WTC11 (cell line): Measurements from ENCODE around the gene SRSF10. TPM values are rescaled to one million over a fixed set of nuclear protein-coding genes. Genes with fewer than 3 reads are reported as not detected.

Source experiments
- ATAC-seq: fragments of 200-7000 bp; cut with Tn5 transposase; 2 replicates; pipeline ENCODE4 v1.10.0; 2021; ENCODE audit warnings: mild to moderate bottlenecking, moderate library complexity
- CTCF ChIA-PET: fragments of 300-600 bp; sonication (Branson Sonifier 250); formaldehyde crosslinking; loops from one replicate; lab custom pipeline; 2021; ENCODE audit warnings: antibody characterized with exemption; lab: Charles Lee
- POLR2A ChIA-PET: fragments of 350-600 bp; sonication (Branson Sonifier 250); formaldehyde crosslinking; loops from one replicate; lab custom pipeline; 2021; ENCODE audit warnings: antibody characterized with exemption; lab: Charles Lee
- DNase-seq: peaks from one replicate; pipeline ENCODE4 v3.0.0; 2021; ENCODE audit warnings: low spot score
- H3K27ac Mint-ChIP-seq: 2 replicates; pipeline ENCODE4 v1.8.0; 2021; ENCODE audit warnings: mixed read lengths
- H3K27me3 Mint-ChIP-seq: 2 replicates; pipeline ENCODE4 v1.8.0; 2021; ENCODE audit warnings: low read depth, mild to moderate bottlenecking, moderate library complexity, mixed read lengths
- H3K36me3 Mint-ChIP-seq: 2 replicates; pipeline ENCODE4 v1.8.0; 2021; ENCODE audit warnings: mixed read lengths
- H3K4me1 Mint-ChIP-seq: 2 replicates; pipeline ENCODE4 v1.8.0; 2022; ENCODE audit warnings: mixed read lengths
- H3K4me3 Mint-ChIP-seq: 2 replicates; pipeline ENCODE4 v1.8.0; 2021; ENCODE audit warnings: mild to moderate bottlenecking, moderate library complexity, mixed read lengths
- H3K9me3 Mint-ChIP-seq: 2 replicates; pipeline ENCODE4 v1.8.0; 2021; ENCODE audit warnings: mixed read lengths
- ATF6 ChIP-seq: sonication (generic); formaldehyde crosslinking; IDR thresholded peaks from 2 replicates; pipeline ENCODE4 v1.8.1; 2023; ENCODE audit warnings: mild to moderate bottlenecking, missing genetic modification reagents
- CREB1 ChIP-seq: sonication (generic); formaldehyde crosslinking; IDR thresholded peaks from 2 replicates; pipeline ENCODE4 v1.8.0; 2023; ENCODE audit warnings: mild to moderate bottlenecking, missing genetic modification reagents
- ELF4 ChIP-seq: sonication (generic); formaldehyde crosslinking; IDR thresholded peaks from 2 replicates; pipeline ENCODE4 v1.8.1; 2022; ENCODE audit warnings: low read depth, mild to moderate bottlenecking, moderate library complexity, missing genetic modification reagents
- FOXJ3 ChIP-seq: sonication (generic); formaldehyde crosslinking; IDR thresholded peaks from 2 replicates; pipeline ENCODE4 v1.9.0; 2021; ENCODE audit warnings: missing genetic modification reagents, mild to moderate bottlenecking, borderline replicate concordance
- FOXP4 ChIP-seq: sonication (generic); formaldehyde crosslinking; IDR thresholded peaks from 2 replicates; pipeline ENCODE4 v1.8.0; 2022; ENCODE audit warnings: mild to moderate bottlenecking, missing genetic modification reagents
- GRHL2 ChIP-seq: fragments of 250-450 bp; sonication (Bioruptor Pico); IDR thresholded peaks from 2 replicates; pipeline ENCODE4 v1.8.0; 2022; ENCODE audit warnings: mild to moderate bottlenecking, moderate library complexity; ENCODE audit not compliant: insufficient replicate concordance, severe bottlenecking
- GTF2I ChIP-seq: fragments of 250-450 bp; sonication (Bioruptor Pico); conservative IDR thresholded peaks from 2 replicates; pipeline ENCODE4 v1.4.0; 2021; ENCODE audit warnings: mild to moderate bottlenecking
- HMGA2 ChIP-seq: fragments of 250-450 bp; sonication (Bioruptor Pico); IDR thresholded peaks from 2 replicates; pipeline ENCODE4 v1.4.0; 2021; ENCODE audit warnings: mild to moderate bottlenecking, moderate library complexity
- HMGXB4 ChIP-seq: sonication (generic); formaldehyde crosslinking; IDR thresholded peaks from 2 replicates; pipeline ENCODE4 v1.8.1; 2023; ENCODE audit warnings: mild to moderate bottlenecking, moderate library complexity, missing genetic modification reagents
- IRF2 ChIP-seq: sonication (generic); formaldehyde crosslinking; IDR thresholded peaks from 2 replicates; pipeline ENCODE4 v1.8.0; 2022; ENCODE audit warnings: low read depth, missing genetic modification reagents, borderline replicate concordance
- JAZF1 ChIP-seq: fragments of 250-450 bp; sonication (Bioruptor Pico); IDR thresholded peaks from 2 replicates; pipeline ENCODE4 v1.9.0; 2021; ENCODE audit warnings: moderate library complexity, mild to moderate bottlenecking, inconsistent platforms
- JUN ChIP-seq: sonication (generic); formaldehyde crosslinking; IDR thresholded peaks from 2 replicates; pipeline ENCODE4 v1.8.0; 2023; ENCODE audit warnings: mild to moderate bottlenecking, missing genetic modification reagents
- MXD4 ChIP-seq: fragments of 250-450 bp; sonication (Bioruptor Pico); IDR thresholded peaks from 2 replicates; pipeline ENCODE4 v1.8.0; 2021; ENCODE audit warnings: mild to moderate bottlenecking, moderate library complexity, borderline replicate concordance
- TCF7 ChIP-seq: sonication (generic); formaldehyde crosslinking; IDR thresholded peaks from 2 replicates; pipeline ENCODE4 v1.8.0; 2022; ENCODE audit warnings: mild to moderate bottlenecking, low read depth, missing genetic modification reagents, moderate library complexity
- TP53 ChIP-seq: sonication (generic); formaldehyde crosslinking; IDR thresholded peaks from 2 replicates; pipeline ENCODE4 v1.8.1; 2023; ENCODE audit warnings: mild to moderate bottlenecking, missing genetic modification reagents
- ZNF263 ChIP-seq: sonication (generic); formaldehyde crosslinking; IDR thresholded peaks from 2 replicates; pipeline ENCODE4 v1.8.1; 2022; ENCODE audit warnings: low read depth, mild to moderate bottlenecking, moderate library complexity, missing genetic modification reagents
- ZNF281 ChIP-seq: sonication (generic); formaldehyde crosslinking; IDR thresholded peaks from 2 replicates; pipeline ENCODE4 v1.8.0; 2023; ENCODE audit warnings: mild to moderate bottlenecking, missing genetic modification reagents
- ZNF396 ChIP-seq: fragments of 250-450 bp; sonication (Bioruptor Pico); IDR thresholded peaks from 2 replicates; pipeline ENCODE4 v1.8.0; 2021; ENCODE audit warnings: mild to moderate bottlenecking, moderate library complexity, borderline replicate concordance
- total RNA-seq: library from RNA; stranded (reverse); gene quantifications from 3 replicates; pipeline ENCODE4 v1.2.3, GENCODE V29; 2021
- TF ChIP-seq, protein P1 (sequence below): fragments of 250-450 bp; sonication (Bioruptor Pico); conservative IDR thresholded peaks from 2 replicates; pipeline ENCODE4 v1.9.0; 2021; ENCODE audit warnings: mild to moderate bottlenecking
- TF ChIP-seq, protein P2 (sequence below): fragments of 200-600 bp; IDR thresholded peaks from 2 replicates; pipeline ENCODE4 v1.8.0; 2022; ENCODE audit warnings: antibody characterized with exemption
- TF ChIP-seq, protein P3 (sequence below): sonication (generic); formaldehyde crosslinking; conservative IDR thresholded peaks from 2 replicates; pipeline ENCODE4 v1.8.1; 2023; ENCODE audit warnings: mild to moderate bottlenecking, low read depth, missing genetic modification reagents, moderate library complexity

Gene SRSF10
- total RNA-seq, 1 experiment from 2014 or later, result 163 TPM

GRCh38 chr1:23978805-23979204, 1.3 kb downstream of the SRSF10 start:
- H3K9me3 Mint-ChIP-seq, result no peaks in the 10 kb centered on the region
- no peak for DNase-seq
- H3K27me3 Mint-ChIP-seq, result no peaks in the 10 kb centered on the region
- peak overlapping the region; percentile 91 for H3K4me3 Mint-ChIP-seq
- CTCF ChIA-PET, result no interaction called here
- H3K36me3 Mint-ChIP-seq, result peaks cover 40% of the 10 kb centered on the region
- 0 out of 2 replicates have a peak overlapping the region, but pooled peaks have one; percentile 45 for H3K27ac Mint-ChIP-seq
- POLR2A ChIA-PET, result no interaction called here
- TF ChIP-seq IRF2, result no peak
- no peak for TF ChIP-seq TP53 (CRISPR knock-in tag)
- TF ChIP-seq JUN (CRISPR knock-in tag), result no peak
- no peak for TF ChIP-seq HMGXB4 (CRISPR knock-in tag)
- TF ChIP-seq, protein P1, sequence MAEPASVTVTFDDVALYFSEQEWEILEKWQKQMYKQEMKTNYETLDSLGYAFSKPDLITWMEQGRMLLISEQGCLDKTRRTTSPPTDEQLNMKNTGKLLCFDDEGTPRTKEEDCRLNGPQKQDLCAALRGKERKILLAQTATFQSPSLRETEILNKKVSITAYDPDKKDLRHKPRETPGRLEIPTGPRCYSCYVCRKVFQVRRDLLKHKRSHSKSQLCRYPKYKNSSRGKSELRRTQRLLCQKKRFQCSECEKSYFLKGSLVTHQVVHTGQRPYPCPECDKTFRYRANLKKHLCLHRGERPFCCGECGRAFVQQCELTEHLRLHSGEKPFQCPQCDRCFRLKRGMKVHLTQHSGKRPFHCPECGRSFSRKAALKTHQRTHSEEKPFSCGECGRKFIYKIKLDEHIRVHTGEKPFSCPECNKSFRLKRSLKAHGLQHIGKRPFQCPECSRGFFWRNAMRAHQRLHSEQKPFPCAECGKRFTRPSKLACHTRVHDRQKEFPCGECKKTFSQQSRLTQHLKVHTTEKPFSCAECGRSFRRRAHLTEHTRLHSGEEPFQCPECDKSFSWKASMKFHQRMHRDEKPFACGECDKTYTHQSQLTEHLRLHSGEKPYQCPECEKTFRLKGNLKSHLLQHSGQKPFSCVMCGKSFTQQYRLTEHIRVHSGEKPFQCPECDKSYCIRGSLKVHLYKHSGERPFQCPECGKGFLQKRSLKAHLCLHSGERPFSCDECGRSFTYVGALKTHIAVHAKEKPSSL (CRISPR knock-in tag), result no peak
- no peak for TF ChIP-seq CREB1 (CRISPR knock-in tag)
- TF ChIP-seq ZNF263 (CRISPR knock-in tag), result no peak
- TF ChIP-seq, protein P2, sequence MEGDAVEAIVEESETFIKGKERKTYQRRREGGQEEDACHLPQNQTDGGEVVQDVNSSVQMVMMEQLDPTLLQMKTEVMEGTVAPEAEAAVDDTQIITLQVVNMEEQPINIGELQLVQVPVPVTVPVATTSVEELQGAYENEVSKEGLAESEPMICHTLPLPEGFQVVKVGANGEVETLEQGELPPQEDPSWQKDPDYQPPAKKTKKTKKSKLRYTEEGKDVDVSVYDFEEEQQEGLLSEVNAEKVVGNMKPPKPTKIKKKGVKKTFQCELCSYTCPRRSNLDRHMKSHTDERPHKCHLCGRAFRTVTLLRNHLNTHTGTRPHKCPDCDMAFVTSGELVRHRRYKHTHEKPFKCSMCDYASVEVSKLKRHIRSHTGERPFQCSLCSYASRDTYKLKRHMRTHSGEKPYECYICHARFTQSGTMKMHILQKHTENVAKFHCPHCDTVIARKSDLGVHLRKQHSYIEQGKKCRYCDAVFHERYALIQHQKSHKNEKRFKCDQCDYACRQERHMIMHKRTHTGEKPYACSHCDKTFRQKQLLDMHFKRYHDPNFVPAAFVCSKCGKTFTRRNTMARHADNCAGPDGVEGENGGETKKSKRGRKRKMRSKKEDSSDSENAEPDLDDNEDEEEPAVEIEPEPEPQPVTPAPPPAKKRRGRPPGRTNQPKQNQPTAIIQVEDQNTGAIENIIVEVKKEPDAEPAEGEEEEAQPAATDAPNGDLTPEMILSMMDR, result no peak
- TF ChIP-seq GTF2I (CRISPR knock-in tag), result no peak
- TF ChIP-seq TCF7 (CRISPR knock-in tag), result no peak
- no peak for TF ChIP-seq ELF4 (CRISPR knock-in tag)
- TF ChIP-seq ATF6, result no peak
- no peak for TF ChIP-seq ZNF396
- no peak for TF ChIP-seq MXD4 (CRISPR knock-in tag)
- ATAC-seq, result no peak
- H3K4me1 Mint-ChIP-seq, result peaks cover 54% of the 10 kb centered on the region

DNA sequence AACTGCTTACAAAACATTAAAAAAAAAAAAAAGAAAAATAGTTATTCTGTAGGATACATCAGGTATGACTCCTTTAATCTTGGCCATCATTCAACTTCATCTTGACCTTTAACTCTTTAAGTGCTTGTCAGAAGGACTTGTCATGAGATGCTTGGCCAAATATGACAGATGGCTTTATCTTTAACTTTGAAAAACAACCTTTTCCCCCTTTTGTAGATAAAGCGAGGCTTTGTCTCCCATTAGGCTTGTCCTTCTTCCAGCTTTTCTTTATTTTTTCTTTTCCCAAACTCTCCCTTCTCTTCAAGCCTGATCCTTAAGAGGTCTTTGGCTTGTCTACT, 2.3 kb downstream of the SRSF10 start:
- no peak for DNase-seq
- TF ChIP-seq, protein P3, sequence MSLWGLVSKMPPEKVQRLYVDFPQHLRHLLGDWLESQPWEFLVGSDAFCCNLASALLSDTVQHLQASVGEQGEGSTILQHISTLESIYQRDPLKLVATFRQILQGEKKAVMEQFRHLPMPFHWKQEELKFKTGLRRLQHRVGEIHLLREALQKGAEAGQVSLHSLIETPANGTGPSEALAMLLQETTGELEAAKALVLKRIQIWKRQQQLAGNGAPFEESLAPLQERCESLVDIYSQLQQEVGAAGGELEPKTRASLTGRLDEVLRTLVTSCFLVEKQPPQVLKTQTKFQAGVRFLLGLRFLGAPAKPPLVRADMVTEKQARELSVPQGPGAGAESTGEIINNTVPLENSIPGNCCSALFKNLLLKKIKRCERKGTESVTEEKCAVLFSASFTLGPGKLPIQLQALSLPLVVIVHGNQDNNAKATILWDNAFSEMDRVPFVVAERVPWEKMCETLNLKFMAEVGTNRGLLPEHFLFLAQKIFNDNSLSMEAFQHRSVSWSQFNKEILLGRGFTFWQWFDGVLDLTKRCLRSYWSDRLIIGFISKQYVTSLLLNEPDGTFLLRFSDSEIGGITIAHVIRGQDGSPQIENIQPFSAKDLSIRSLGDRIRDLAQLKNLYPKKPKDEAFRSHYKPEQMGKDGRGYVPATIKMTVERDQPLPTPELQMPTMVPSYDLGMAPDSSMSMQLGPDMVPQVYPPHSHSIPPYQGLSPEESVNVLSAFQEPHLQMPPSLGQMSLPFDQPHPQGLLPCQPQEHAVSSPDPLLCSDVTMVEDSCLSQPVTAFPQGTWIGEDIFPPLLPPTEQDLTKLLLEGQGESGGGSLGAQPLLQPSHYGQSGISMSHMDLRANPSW (CRISPR knock-in tag), result no peak
- no peak for TF ChIP-seq FOXP4
- TF ChIP-seq MXD4 (CRISPR knock-in tag), result no peak
- TF ChIP-seq FOXJ3, result no peak
- TF ChIP-seq JAZF1 (CRISPR knock-in tag), result no peak
- no peak for TF ChIP-seq HMGA2
- TF ChIP-seq GRHL2, result no peak
- no peak for TF ChIP-seq ZNF281 (CRISPR knock-in tag)
- ChIA-PET POLR2A (no interaction called here), CTCF (no interaction called here)
- Mint-ChIP-seq H3K36me3 (peaks cover 50% of the 10 kb centered on the region), H3K27ac (peak overlapping the region; percentile 83), H3K27me3 (no peaks in the 10 kb centered on the region), H3K9me3 (no peaks in the 10 kb centered on the region), H3K4me1 (peaks cover 54% of the 10 kb centered on the region), H3K4me3 (peak overlapping the region; percentile 91)
- ATAC-seq, result no peak
